NCI-H146 (cell line): ENCODE results near the gene KISS1.
"Not testable (repeated sequence)": the region's sequence is repeated elsewhere in the genome, so short reads cannot be mapped to it uniquely, and the experiment has no call there.

Source experiments
- DNase-seq: peaks from one replicate; lab custom pipeline; 2025; lab: John Stamatoyannopoulos, UW

KISS1 gene, protein sequence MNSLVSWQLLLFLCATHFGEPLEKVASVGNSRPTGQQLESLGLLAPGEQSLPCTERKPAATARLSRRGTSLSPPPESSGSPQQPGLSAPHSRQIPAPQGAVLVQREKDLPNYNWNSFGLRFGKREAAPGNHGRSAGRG

GRCh38 chr1:204196068-204196795 is at the start of gene KISS1:
Gene KISS1 (minus strand): TSS chr1:204196491. CDS start chr1:204192876, 3,615 bp downstream.
- no peak for DNase-seq

DNA sequence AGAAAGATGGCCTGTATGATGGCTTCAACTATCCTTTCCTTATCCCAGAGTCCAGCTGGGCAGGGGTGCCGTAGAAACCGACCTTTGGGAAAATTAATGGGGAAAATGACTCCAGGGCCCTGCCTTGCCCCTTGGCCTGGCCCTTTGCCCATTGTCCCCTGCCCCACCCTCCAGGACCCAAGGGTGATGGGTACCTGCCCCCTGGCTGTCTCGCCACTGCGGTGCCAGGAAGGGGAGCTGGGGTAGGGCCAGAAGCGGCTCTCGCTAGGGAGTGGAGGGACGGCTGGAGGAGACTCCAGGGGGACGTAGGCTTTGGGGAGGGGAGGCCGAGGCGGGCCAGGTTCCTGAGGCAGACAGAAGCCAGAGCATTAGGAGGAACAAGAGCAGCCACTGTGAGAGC is 46.6 kb upstream of the KISS1 start:
- DNase-seq: no peak

DNA sequence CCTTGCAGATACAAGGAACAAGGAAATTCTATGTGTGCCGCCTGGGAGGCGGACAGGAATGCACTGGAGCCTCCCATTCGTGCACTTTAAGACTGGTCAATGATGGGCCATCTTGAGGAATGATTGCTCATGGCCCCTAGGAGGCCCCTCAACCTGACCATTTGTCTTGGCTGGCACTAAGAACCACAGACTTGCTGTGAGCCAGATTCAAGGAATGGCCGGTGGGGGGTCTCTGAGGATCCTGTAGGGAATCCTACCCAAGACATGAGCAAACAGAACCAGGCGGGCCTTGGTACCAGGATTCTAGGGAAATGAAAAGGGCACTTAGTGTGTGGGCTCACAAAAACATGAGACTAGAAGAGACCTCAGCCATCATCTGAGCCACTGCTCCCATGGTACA is 45.6 kb upstream of the KISS1 start:
- no peak for DNase-seq

GRCh38 chr1:204241050-204241449 is 44.8 kb upstream of the KISS1 start:
- DNase-seq: no peak

DNA sequence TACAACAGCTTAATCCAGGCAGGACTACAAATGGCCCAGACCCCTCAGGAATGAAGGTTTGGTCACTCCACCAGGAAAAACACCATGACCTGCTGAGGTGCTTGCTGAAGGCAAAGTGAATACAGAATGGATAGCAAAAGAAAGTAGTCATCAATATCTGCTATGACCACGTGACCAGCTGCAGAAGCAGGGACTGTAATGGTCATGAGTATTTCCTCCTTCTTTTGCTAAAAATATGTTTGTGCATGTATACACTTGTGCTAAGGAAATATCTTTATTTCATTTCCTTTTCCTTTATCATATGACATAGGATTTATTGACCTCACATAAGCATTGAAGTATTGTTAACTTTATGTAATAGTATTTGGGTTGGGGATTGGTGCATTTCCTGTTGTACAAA is 43.9 kb upstream of the KISS1 start:
- no peak for DNase-seq

DNA sequence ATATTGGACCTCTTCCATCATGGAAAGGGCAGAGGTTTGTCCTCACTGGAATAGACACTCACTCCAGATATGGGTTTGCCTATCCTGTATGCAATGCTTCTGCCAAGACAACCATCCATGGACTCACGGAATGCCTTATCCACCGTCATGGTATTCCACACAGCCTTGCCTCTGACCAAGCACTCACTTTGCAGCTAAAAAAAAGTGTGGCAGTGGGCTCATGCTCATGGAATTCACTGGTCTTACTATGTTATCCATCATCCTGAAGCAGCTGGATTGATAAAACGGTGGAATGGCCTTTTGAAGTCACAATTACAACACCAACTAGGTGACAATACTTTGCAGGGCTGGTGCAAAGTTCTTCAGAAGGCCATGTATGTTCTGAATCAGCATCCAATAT is 43.1 kb upstream of the KISS1 start:
- DNase-seq: not testable (repeated sequence)

- not testable (repeated sequence) for DNase-seq
Measured at GRCh38 chr1:204238520-204238919, 42.2 kb upstream of the KISS1 start.

GRCh38 chr1:204237515-204237914 is 41.2 kb upstream of the KISS1 start:
- not testable (repeated sequence) for DNase-seq

DNA sequence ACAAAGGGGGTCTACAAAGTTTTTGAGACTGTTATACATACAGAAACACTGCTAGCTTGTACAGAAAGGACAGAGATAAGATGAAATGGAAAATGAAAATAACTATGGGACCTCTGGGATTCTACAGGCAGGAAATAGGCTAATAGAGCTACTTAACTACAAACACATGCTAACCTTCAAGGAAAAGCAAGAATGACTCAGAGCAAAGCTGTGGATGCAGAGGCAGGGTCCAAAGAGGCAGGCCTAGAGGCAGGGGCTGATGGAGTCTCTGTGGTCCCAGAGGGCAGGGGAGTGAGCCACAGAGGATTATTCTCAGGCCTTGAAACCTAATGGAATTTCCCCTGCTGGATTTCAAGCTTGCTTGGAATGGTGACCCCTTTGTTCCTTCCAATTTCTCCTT is 36.2 kb upstream of the KISS1 start:
- DNase-seq: no peak

GRCh38 chr1:204230211-204230610 is 33.9 kb upstream of the KISS1 start:
- no peak for DNase-seq

DNA sequence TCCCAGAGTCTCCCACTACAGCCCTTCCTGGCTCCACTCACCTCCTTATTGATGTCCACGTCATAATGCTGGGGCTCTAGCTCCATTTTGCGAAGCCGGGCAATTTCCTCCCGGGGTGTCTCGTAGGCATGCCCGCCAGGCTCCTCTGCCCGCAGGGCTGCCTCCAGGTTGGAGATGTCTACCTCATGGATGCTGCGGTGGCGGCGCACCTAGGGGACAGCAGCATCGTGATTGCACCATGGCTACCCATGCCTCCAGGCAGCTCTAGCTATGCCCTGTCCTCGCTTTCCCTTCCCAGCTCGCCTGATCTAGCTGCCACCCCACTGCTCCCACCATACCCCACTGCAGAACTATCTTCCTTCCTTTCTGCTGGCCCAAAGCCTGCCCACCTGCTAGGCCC is 32.6 kb upstream of the KISS1 start:
- no peak for DNase-seq

GRCh38 chr1:204227996-204228785 is 31.9 kb upstream of the KISS1 start:
- DNase-seq: no peak

- DNase-seq: no peak
Measured at GRCh38 chr1:204227351-204227750, 31.1 kb upstream of the KISS1 start.

GRCh38 chr1:204225841-204226735 is 29.8 kb upstream of the KISS1 start:
- DNase-seq: no peak

GRCh38 chr1:204224655-204225054 is 28.4 kb upstream of the KISS1 start:
- no peak for DNase-seq

DNA sequence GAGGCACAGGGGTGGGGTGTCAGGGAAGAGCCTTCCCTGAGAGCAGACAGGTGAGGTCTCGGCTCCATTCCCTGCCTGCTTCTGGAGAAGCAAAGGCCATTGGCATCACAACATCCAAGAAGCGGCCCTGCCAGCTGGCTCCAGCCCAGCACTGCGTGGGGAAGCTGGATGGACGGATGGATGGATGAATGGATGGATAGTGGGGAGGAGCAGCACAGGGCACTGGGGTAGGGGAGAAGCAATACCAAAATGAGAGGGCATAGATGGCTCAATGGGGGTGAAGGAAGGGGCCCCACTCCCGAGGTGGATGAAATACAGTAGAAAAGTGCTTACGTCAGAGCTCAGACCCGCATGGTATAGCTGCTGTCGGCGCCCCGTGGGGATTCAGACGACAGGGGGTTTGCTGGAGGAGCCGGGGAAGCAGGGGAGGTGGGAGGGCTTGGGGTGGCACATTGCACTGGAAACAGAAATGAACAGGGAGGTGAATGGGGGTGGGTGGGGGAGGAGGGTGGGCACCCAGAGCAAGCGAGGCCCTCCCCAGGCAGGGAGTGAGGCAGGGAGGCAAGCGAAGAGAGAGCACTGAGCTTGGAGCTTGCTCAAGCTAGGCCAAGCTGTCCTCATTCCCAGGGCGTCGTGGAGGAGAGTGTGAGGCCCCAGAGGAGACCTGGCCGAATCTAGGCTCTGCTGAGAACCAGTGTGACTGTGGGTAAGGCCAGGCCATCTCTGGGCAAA is 27.0 kb upstream of the KISS1 start:
- no peak for DNase-seq

GRCh38 chr1:204222764-204223055 is 26.4 kb upstream of the KISS1 start:
- DNase-seq: no peak

DNA sequence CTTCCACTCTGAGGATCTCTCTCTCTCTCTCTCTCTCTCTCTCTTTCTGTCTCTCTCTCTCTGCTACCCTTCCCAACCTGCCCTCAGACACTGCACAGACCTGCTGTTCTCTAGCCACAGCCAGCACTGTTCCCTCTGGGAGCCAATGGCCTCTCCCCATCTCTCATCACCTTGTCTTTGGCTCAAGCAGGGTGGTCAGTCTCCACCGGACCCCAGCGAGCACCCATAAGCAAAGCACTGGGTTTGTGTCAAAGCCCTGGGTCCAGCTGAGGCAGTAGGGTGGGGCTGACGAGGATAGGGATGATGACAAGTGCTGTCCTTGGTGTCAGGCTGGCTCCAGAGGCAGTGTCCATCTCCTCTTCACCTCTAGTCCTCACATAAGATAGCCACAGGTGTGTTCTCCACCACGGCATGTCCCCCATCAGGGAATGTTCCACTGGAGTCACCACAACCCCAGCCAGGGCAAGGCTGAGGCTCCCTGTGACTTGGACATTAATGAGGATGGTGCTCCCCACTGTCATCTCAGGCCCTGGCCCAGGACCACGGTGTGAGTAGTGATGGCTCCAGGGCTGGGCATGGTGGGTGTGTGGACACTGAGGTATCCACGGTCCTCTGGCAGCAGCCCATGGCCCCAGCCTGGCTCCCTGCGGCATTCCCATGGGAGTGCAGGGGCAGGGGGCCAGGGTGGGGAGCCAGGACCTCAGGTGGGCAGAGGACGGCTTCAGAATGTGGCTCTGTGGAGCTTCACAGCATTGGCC is 25.9 kb upstream of the KISS1 start:
- no peak for DNase-seq

GRCh38 chr1:204221271-204221670 is 25.0 kb upstream of the KISS1 start:
- no peak for DNase-seq

GRCh38 chr1:204219971-204220616 is 23.8 kb upstream of the KISS1 start:
- no peak for DNase-seq
